GM21447 (cell line): Measurements from ENCODE around the gene MAP4K2.
"Not testable (repeated sequence)": the region's sequence is repeated elsewhere in the genome, so short reads cannot be mapped to it uniquely, and the experiment has no call there.

ENCODE experiments used
- ATAC-seq: cut with Tn5 transposase; IDR thresholded peaks from one replicate; pipeline ENCODE4 v1.9.1; 2021; ENCODE audit not compliant: unreplicated experiment

The MAP4K2 gene

DNA sequence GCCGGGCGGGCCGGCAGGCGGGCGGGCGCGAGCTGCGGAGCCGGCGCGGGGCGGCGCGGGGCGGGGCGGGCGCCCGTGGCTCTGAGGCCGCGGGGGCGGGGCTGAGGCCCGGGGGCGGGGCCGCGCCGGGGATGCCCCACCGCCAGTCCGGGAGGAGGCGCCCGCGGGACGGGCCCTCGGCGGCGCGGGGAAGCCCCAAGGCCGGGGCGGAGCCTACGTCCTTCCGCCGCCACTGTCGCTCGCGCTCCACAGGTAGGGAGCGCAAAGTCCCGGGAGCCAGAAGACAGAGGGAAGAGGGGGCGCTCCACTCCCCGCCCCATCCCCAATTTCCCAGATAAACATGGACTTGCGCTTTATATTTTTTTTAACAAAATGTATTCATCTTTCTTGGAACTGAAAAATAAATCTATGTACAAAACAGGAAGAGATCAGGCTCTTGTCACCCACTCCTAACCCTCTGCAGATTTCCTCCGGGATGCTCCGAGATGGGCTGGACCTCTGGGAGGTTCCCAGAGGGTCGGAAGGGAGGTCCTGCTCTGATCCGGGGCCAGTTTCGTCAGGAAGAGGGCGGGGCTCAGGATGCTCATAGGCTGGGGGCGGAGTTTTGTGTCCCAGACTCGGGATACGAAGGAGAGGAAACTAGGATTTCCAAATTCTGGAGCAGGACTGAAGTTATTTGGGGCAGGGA lies at the start of gene MAP4K2:
TSS of gene MAP4K2 (minus strand) at position 57 of the 688 bp plus-strand sequence. CDS start 65 bp downstream, outside the sequence.
- no peak for ATAC-seq

DNA sequence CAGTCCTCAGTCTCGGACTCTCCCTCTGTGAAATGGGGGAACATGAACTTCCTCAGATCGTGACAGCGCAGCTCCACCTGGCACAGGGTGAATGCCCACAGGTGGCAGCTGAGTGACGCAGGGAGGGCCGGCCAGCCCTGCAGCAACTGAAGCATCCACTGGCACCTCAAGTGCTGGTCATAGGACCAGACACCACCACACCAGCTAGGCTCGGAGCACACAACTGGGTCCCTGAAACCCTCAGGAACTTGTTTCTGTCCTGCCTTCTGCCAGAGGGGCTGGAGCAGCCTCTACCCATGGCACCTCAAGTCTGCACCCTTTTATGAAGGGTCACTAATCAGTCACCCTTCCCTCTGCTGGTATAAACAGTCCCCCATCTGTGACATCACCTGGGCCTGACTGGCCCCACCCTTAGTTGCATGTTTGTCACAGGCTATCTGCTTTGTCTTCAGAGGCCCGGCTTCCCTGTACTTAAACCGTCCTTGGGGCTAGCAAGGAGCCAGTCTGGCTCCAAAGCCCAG lies 48.9 kb upstream of the MAP4K2 start:
- peak; percentile 11 for ATAC-seq

DNA sequence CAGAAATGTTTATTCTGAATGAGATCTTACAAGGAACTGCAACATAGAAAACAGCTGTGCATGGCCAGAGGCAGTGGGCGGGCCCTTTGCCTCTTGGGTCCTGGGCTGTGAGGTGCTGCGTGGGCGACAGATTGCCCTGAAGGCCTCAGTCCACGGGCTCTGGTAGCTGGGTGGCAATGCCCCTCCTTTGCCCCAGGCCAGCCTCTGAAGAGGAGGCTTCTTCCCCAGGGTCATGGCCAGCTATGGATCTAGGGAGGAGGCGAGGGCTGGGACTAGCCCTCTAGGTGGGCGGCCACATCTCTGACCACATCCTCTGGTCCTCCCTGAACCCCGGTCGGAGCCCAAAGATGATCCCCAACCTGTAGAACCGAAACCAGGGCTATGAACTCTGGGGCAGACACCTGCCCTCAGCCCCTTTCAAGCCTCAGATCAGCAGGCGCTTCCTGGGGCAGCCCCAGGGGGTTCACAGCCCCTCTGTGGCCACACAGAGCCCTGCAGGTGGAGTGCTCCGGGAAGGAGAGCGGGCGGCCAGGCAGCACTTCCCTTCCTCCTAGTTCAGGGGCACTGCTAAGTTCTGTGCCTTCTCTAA lies 48.1 kb upstream of the MAP4K2 start:
- peak; percentile 64 for ATAC-seq

DNA sequence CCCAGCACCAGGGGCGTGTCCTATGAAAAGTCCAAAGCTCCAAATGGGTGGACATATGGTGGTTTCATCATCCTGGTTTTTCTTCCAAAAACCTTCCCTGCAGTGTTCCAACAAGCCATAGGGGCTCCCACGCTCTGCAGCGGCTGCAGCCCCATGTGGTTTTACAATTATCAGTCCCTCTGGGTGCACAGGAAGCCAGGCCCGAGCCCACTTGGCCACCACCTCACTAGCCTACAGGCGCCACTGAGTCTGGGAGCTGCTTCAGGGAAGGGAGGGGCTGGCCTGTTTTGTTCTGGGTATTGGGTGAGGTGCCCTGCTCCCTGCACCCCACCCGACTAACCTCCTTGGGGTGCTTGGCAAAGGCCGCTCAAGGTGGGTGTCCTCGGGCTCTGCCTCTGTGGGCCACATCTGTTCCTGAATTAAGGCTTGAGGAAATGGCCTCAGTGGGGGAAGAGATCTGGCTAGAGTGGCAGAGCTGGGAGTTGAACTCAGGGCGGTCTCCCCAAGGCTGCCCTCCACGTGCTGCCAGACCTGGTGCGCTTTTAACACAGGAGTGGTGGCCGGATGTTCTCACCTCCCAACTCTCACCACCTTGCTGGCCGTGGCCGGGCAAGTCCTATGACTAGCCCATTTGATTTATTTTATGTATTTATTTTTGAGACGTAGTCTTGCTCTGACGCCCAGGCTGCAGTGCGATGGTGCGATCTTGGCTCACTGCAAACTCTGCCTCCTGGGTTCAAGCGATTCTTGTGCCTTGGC lies 46.8 kb upstream of the MAP4K2 start:
- ATAC-seq = no peak

DNA sequence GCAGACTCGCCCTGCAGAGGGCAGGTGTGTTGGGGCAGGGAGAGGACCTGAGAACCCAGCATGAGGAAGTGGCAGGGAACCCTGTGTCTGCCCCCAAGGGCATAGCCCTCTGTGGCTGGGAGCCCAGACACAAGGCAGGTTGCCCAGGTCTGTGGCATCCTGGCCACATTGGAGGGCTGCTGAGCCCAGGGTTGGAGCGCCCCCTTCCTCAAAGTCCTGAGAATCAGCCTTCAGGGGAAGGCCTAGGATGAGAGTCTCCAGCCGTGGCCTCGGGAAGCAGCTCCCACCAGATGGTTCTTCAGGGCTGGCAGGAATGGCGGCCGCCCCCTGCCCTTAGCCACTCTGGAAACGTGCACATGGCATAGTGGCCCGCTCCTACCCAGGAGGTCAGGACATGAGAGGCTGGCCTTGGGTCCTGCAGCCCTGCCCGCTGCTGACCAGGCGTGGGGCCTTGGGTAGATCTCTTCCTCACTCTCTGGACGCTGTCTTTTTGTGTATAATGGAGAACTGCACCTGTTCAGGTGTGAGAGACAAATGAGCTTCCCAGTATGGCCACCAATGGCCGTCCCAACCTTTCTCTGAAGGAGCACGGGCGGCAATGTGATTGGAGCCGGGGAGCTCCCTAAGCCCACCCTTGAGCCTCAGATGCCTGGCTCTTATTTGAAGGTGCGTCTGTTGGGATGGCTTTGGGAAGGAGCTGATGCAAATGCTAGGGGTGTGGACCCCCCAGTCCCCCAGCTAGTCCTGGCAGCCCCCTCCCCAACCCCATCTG lies 46.0 kb upstream of the MAP4K2 start:
- ATAC-seq = no peak

DNA sequence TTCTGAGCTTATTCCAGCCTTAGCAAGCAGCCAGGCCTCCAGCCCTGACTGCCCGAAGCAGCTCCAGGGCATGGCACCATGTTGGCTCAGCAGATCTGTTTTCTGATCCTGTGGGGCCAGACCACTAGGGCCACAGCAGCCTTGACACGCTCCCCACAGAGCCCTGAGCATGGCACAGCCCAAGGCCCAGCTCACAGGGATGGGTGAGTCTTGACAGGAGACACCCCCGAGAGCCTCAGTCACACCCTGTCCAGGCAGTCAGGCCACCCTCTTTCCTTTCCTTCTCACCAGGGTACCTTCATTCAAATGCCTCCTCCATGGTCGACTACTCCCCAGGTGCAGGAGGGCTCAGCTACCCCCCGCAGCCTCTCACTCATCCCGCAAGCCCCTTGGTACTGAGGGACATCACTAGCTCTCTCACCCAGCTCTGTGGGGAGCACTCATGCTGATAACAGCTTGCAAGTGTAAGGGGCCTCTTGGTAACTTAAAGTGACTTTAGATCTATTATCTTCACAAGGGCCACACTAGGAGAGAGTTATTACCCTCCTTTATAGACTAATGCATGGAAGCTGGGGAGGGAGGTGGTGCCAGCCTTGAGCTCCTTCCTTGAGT lies 45.3 kb upstream of the MAP4K2 start:
- ATAC-seq = no peak

DNA sequence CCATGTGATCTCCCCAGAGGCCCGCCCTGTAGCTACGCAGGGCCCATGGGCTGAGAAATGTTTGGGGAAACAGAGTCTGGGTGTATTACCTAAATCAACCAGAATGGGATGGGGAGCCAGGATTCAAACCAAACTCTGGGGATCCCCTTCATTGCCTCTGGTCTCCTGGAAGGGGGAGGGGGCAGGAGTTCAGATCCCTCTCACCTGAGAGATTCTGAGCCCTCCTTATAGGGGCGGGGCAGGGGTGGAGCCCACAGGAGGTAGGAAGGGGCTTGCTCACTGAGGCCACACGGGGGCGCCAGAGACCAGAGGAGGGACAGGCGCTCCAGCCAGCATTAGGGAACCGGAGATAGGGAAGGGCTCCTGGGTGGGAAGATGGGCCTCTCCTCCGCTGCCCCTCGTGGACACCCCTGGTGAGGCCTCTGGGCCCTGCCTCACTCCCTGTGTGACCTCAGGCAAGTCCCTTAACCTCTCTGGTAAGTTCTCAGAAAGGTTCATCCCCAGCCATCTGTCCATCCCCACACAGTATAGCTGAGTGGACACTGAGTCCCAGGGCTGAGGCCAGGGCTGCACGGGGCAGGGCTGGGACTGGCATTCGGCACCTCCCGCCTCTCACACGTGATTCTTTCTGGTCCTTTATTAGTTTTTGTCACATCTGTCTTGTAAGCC lies 44.1 kb upstream of the MAP4K2 start:
- no peak for ATAC-seq

DNA sequence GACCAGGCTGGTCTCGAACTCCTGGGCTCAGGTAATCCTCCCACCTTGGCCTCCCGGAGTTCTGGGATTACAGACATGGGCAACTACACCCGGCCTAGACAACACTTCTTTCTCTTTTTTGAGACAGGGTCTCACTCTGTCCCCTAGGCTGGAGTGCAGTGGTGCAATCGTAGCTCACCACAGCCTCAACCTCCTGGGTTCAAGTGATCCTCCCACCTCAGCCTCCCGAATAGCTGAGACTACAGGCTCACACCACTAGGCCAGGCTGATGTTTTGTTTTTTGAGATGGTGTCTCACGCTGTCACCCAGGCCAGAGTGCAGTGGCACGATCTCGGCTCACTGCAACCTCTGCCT lies 42.7 kb upstream of the MAP4K2 start:
- not testable (repeated sequence) for ATAC-seq

DNA sequence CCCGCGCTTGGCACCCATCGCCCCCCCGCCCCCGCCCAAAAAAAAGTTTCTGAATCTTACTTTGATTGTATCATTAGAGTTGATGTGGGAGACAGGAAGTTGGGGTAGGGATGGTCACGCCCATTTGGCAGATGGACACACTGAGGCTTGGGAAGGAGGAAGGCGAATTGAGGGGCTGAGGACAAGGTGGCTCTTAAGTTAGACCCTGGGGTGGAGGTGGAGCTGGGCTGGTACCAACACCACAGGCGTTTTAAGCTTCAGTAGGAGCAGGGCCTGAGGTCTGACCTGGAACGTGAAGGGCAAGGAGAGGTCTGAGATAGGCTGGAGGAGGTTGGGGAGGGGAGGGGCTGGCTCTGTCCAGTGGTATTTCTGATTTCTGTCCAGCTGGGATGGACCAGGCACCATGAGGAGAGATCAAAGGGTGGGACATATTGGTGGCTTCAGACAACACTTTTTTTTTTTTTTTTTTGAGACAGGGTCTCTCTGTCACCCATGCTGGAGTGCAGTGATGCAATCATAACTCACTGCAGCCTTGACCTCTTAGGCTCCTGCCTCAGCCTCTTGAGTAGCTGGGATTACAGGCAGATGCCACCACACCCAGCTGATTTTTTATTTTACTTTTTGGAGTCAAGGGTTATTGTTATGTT lies 42.2 kb upstream of the MAP4K2 start:
- no peak for ATAC-seq

DNA sequence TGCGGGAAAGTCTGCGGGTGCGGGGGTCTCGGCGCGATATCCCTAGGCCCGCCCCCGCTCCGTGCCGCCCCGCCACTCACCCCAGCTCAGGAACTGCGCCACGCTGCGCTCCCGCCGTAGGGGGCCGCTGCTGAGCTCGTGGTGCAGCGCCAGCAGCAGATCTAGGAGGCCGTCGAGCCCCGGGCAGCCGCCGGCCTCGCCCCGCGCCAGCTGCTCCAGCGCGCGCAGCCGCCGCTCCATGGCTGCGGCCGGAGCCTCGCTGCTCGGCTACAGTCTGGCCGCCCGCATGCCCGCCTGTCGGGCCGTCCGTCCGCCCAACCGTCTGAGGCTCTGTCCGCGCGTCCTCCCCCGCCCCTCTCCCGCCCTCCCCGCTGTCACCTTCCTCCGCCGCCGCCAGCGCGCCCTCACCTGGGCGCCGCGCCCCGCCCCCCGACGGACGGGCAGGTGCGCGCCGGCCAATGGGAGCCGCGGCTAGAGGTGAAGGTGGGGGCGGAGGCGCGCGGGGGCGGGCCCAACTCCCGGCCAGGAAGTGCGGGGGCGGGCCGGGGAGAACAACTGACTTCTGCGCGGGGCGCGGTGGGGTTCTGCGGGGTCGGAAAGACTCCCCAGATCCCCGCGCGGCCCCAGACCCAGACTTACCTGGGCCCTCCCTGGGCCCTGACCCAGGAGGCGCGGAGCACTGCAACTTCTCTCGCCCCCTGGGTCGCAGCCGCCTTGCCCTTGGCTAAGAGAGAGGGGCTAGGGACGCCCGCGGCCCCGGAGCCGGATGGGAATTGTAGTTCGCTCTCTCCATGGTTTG lies 41.5 kb upstream of the MAP4K2 start, which contains the start of gene CDC42BPG:
TSS of gene CDC42BPG (minus strand) at position 324 of the 799 bp plus-strand sequence. CDS start at position 240, 84 bp downstream.
- ATAC-seq = no peak

DNA sequence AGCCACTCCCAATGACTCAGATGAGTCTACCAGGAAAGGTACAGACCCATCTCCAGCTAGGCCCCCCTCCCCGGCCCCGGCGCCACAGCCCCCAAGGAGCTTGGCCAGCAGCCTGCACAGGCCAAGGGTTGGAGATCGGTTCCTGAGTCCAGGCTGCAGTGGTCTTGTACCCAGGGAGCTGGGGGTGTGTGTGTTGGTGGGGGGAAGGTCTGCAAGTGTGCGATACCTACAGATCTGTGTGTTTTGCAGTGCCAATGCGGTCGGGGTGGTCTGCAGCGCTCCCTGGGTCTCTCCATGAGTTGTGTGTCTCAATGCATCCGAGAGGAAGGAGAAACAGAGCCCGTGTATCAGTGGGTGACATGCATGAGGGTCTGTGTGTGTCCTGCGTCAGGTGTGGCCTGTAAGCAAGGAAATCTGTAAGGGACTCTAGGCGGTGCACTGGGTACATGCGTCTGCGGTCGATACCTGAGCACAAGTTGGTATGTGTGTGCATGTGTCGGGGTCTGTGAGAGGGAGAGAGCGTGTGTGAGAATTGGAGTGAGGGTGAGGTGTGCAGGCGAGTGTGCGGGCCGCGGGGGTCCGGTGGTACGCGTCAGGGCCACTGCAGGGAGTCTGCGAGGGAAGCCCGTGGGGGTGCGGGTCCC lies 40.8 kb upstream of the MAP4K2 start:
- ATAC-seq = no peak

DNA sequence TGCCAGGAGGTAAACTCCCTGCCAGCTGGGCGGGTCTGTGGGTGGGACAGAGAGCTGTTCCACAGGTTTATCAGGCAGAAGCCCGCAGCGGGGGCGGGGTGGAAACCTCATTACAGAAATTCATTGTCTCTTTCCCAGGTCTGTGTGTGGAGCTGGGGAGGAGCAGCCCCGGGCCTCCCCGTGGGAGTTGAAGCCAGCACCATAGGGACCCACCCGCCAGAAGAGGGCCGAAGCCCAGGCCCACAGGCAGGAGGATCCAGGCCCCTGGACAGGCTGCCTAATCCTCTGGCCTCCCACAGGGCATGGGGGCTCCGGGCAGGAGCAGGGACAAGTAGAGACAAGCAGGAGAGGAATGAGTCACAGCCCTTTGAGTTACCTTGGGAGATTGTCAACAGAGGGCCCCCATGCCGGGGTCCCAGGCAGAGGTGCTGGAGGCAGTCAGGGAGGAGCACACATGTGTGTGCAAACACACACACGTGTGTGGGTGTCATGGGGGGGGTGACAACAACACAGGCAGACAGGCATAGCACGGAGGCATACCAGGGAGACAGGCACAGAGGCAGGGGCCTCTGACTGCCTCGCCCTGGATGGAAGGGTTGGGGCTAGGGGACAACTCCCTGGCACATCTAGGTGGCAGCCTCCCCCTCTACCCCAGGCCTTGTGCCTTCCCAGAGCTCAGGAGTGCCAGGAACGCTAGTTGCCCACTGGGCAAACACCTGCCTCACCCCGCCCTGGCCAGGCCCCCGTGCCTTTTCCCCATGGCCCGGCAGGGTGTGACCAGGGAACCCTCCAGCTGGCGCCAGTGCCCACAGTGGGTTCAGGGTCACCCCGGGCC lies 40.1 kb upstream of the MAP4K2 start:
- no peak for ATAC-seq

DNA sequence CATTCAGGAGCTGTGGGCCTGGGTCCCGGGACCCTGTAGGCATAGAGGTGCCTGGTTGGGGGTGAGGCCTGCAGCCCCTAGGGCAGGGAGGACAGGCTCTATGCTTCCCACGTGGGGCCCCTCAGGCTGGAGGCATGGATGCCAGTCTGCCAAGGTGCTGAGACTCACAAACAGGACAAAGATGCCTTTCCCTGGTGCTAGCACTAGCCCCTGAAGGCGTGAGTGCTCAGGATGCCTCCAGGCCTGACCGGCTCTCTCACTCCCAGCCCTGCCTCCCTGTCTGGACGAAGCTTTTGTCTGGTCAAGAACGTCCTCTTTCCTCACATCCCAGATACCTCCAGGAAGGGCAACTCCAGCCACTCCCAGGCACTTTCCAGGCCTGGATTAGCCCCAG lies 39.3 kb upstream of the MAP4K2 start:
- ATAC-seq = no peak

DNA sequence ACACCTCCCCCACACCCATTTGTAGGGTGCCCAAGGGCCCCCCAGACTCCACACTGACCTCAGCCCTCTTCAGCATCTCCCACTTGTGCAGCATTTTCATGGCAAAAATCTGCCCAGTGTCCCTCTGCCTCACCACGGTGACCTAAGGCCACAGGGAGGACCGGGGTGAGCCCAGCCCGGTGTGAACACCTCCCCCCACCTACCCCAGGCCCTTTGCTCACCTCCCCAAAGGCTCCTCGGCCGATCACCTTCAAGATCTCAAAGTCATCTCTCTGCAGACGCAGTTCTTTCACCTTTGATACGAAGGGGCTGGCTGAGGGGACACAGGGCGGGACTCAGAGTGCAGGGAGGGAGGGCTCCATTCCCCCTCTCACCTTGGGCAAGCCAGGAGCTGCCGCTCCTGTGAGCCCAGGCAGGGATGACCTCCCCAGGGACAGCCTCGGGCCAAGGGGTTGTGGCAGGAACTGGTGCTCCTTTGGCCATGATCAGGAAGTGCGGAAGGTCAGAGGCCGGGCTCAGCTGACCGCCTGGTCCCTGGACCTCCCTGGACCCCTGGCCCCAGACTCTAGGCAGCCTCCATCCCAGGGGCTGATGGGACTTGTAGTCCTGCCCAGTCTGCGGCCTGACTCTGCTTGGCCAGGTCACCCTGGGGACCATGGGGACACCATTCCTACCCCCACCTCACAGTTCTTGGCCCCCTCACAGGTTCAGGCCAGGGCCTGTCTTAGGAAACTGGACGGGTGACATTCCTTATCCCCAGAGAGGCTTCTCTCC lies 38.8 kb upstream of the MAP4K2 start:
- no peak for ATAC-seq

DNA sequence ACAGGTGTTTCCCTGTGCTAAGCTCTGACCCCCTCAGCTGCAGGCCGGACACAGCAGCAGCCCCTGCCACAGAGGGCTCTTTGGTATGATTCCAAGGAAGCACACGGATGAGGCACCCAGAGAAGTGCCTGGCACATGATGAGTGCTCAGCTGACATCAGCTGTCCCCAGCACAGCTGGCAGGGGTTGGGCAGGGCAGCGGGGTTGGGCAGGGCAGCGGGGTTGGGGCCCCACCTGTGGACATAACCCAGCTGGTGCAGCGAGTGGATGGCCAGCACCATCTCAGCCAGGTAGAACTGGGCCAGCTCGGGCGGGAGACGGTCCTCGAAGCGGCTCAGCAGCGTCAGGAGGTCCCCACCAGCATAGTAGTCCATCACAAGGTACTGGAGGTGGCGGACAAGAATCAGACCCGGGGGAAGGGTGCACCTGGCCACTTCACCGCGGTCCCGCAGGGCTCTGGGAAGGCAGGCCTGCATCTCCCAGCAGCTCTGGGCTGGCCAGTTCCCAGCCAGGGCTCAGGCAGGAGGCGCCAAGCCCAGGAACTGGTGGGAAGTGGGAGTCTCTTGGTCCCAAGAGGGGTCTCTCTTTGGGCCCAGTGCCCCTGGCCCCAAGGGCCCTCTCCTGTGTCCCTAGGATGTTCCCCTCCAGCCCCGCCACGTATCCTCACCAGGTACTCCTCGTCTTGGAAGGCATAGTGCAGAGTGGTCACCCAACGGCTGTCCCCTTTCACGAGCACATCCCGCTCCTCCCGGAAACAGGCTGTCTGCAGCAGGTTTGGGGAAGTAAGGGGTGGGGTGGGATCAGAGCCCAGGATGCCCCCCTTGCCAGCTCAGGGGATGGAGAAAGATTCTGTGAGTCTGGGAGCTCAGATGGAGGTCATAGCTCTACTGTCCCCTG lies 37.1 kb upstream of the MAP4K2 start:
- ATAC-seq = no peak

DNA sequence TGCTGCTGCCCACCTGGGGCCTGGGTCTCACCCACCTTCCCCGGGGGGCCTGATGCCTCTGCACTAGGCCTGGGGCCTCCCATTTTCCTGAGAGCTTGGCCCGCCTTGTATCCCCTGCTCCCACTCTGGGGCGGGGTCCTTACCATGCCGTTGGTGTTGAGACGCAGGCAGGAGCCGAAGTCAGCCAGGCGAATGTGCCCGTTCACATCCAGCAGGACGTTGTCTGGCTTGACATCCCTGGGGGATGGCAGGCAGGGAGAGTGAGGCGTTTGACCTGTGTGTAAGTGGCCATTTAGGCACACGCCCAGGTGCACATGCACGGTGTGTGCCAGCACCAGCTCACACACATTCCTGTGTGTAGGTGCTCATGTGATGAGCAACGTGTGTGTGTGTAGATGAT lies 36.3 kb upstream of the MAP4K2 start:
- ATAC-seq = no peak
